ENCODE results near the gene FXYD4. TPM values are rescaled to one million over a fixed set of nuclear protein-coding genes. Genes with fewer than 3 reads are reported as not detected.

The FXYD4 gene
- total and polyA plus RNA-seq, 2 of the 8 experiments (the other 6 are each of a cell fraction or from before 2014, with no cell fraction given): not detected

GRCh38 chr10:43392748-43393147 is 21.3 kb downstream of the FXYD4 start:
- Histone ChIP-seq H2BK12ac (ENCODE audit: low read depth, low read length) (no peak overlapping the region), H2BK120ac (replicated peaks; ENCODE audit: low read depth, low read length) (no peak overlapping the region), H3K9ac (replicated peaks in 1 of 4; ENCODE audit: extremely low read depth in 1 of 4, low read depth in 3 of 4, low read length in 3 of 4) (no peak overlapping the region), H4K8ac (ENCODE audit: extremely low read depth, insufficient read depth, low read length) (no peak overlapping the region), H3K23ac (ENCODE audit: insufficient read length) (no peak overlapping the region), H4K5ac (ENCODE audit: insufficient read length, low read depth, low read length) (no peak overlapping the region), H3K18ac (ENCODE audit: extremely low read depth, low read length) (no peak overlapping the region), H3K36me3 (ENCODE audit: control insufficient read depth in 2 of 4, insufficient read depth in 4 of 4, low read length in 3 of 4) (peaks cover 33 to 74% (median 64%) of the 10 kb centered on the region in 4 experiments), H2AFZ (ENCODE audit: low read length) (no peak overlapping the region), H3K27ac (ENCODE audit: low read depth, low read length) (no peak overlapping the region), H3K56ac (replicated peaks; ENCODE audit: insufficient read length, low read depth, low read length) (no peak overlapping the region), H3K4ac (replicated peaks; ENCODE audit: insufficient read length, low read depth, low read length) (no peak overlapping the region), H2BK15ac (ENCODE audit: low read length) (no peak overlapping the region), H3K4me1 (replicated peaks in 1 of 4; ENCODE audit: control insufficient read depth in 3 of 4, insufficient read depth in 4 of 4, low read length in 3 of 4) (peaks cover 0 to 6% (median 4%) of the 10 kb centered on the region in 4 experiments; a peak in 5 of 7 replicates), H3K79me1 (ENCODE audit: low read depth, low read length) (peaks cover 15% of the 10 kb centered on the region), H3K9me3 (ENCODE audit: insufficient read depth in 2 of 2, low read depth in 1 of 2, low read length in 1 of 2) (no peaks in the 10 kb centered on the region), H2BK5ac (ENCODE audit: low read depth, low read length) (no peak overlapping the region), H4K20me1 (replicated peaks in 1 of 2; ENCODE audit: control insufficient read depth in 1 of 2, insufficient read depth in 2 of 2, low read length in 2 of 2) (peaks cover 42 to 49% of the 10 kb centered on the region in 2 experiments), H3K4me2 (ENCODE audit: insufficient read depth in 1 of 2, low read depth in 2 of 2, low read length in 2 of 2) (no peak overlapping the region), H3K4me3 (ENCODE audit: extremely low read depth in 1 of 4, insufficient read depth in 2 of 4, low read depth in 3 of 4, low read length in 4 of 4) (no peak overlapping the region), H3K27me3 (replicated peaks in 1 of 4; ENCODE audit: control insufficient read depth in 3 of 4, extremely low read depth in 1 of 4, insufficient read depth in 3 of 4, low read length in 3 of 4) (no peaks in the 10 kb centered on the region), H3K14ac (ENCODE audit: insufficient read length) (no peak overlapping the region), H3K23me2 (ENCODE audit: low read depth, low read length) (peaks cover 7% of the 10 kb centered on the region; the same call in 1 of the 2 replicates), H4K91ac (replicated peaks; ENCODE audit: insufficient read length, low read length) (no peak overlapping the region), H2AK5ac (ENCODE audit: low read depth, low read length) (no peak overlapping the region), H2BK20ac (ENCODE audit: low read length) (no peak overlapping the region), H3K79me2 (ENCODE audit: control insufficient read depth in 1 of 2, insufficient read depth in 2 of 2, low read length in 2 of 2) (peaks cover 44 to 89% of the 10 kb centered on the region in 2 experiments)
- WGBS, 2 experiments (ENCODE audit: extremely low coverage in 1 of 2, insufficient coverage in 1 of 2, insufficient read length in 1 of 2, insufficient replicate concordance in 2 of 2, low coverage in 1 of 2, low lambda C conversion rate in 2 of 2, missing lambda C conversion rate in 1 of 2): 88% methylated on average over 3 of the region's 3 CpGs; no CpG with 5 or more reads in 1 of the 2 experiments
- DNase-seq (ENCODE audit: low read depth in 1 of 2, low spot score in 2 of 2) (no peak), FAIRE-seq (no peak)
- CTCF ChIA-PET (ENCODE audit: partially characterized antibody): interaction anchor here (0.6 to 0.7 kb wide), 2 partner anchors 70 to 131 kb away, joined by 3 read pairs; no protein-coding TSS in a partner anchor
- POLR2A ChIA-PET (ENCODE audit: partially characterized antibody): interaction anchor here (0.7 to 10.5 kb wide), 4 partner anchors 8 to 144 kb away, joined by 3 to 112 read pairs (median 15); no protein-coding TSS in a partner anchor
- TF ChIP-seq KDM1A (IDR thresholded peaks at IDR 0.05; ENCODE audit: borderline replicate concordance, low read length) (no peak), CHD2 (IDR thresholded peaks at IDR 0.05; ENCODE audit: low read length) (no peak), MAFK (IDR thresholded peaks at IDR 0.05; ENCODE audit: low read depth, low read length) (no peak), SP1 (IDR thresholded peaks at IDR 0.05; ENCODE audit: low read depth, low read length) (no peak), GABPA (IDR thresholded peaks at IDR 0.05; ENCODE audit: borderline replicate concordance, insufficient read depth, low read length) (no peak), CTBP2 (IDR thresholded peaks at IDR 0.05; ENCODE audit: borderline replicate concordance, insufficient read depth, insufficient read length, low read length) (no peak), HDAC6 (IDR thresholded peaks at IDR 0.05; ENCODE audit: low read depth, low read length) (no peak), POLR2AphosphoS5 (IDR thresholded peaks at IDR 0.05; ENCODE audit: low read depth, low read length) (no peak), BACH1 (IDR thresholded peaks at IDR 0.05; ENCODE audit: low read length) (no peak), CBX5 (IDR thresholded peaks at IDR 0.05; ENCODE audit: low read depth, low read length) (no peak), NANOG (IDR thresholded peaks at IDR 0.05; ENCODE audit: insufficient read depth, low read depth, low read length, poor library complexity, severe bottlenecking) (no peak), SP2 (IDR thresholded peaks at IDR 0.05; ENCODE audit: low read length) (no peak), EP300 (IDR thresholded peaks at IDR 0.05; ENCODE audit: borderline replicate concordance in 1 of 2, low read depth in 2 of 2, low read length in 2 of 2) (no peak), TEAD4 (IDR thresholded peaks at IDR 0.05; ENCODE audit: low read depth, low read length) (no peak)

Data from H1 (cell line).